GM15510 (cell line): ENCODE results near the gene EMC8.

ENCODE experiments used
- POLR2A ChIP-seq: IDR thresholded peaks from 3 replicates; pipeline ENCODE4 v1.6.1; 2011; ENCODE audit warnings: borderline replicate concordance; ENCODE audit not compliant: insufficient read length; ENCODE audit errors: extremely low read depth

EMC8 gene

DNA sequence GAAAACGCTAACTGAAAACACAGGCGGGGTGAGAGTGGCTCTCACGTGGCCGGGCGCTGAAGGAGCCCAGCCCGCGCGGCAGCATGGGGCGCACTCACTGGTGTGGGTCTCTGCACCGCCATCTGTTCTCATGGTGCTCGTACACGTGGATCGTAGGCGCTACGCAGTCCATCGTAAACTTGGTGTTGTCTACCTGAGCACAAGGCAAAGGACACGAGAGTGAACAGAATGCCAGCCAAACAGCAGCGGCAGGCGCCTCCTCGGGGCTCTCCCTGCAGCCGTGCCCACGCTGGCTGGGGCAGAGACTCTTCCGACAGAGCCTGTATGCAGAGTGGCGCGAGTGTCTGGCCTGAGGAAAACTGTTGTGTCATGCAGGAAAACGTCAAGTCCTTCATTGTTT is 19.1 kb downstream of the EMC8 start:
- TF ChIP-seq POLR2A = no peak

DNA sequence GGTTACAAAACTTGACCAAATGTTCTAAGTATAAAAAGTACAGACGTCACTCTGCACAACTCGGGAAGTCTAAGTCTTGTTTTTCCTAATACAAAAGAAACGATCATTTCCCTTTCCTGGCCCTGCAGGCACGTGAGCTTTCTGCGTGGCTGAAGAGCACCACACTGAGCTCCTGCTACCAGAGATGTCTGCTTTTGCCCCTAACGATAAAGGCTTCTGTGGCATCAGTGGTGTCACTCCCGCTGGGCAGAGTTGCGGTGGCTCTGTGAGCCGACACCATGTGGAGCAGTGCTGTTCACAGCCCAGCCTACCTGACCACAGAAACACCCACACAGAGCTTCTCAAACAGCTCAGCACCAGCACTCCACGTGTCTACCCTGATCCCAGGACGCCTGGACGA is 20.5 kb downstream of the EMC8 start:
- no peak for TF ChIP-seq POLR2A

DNA sequence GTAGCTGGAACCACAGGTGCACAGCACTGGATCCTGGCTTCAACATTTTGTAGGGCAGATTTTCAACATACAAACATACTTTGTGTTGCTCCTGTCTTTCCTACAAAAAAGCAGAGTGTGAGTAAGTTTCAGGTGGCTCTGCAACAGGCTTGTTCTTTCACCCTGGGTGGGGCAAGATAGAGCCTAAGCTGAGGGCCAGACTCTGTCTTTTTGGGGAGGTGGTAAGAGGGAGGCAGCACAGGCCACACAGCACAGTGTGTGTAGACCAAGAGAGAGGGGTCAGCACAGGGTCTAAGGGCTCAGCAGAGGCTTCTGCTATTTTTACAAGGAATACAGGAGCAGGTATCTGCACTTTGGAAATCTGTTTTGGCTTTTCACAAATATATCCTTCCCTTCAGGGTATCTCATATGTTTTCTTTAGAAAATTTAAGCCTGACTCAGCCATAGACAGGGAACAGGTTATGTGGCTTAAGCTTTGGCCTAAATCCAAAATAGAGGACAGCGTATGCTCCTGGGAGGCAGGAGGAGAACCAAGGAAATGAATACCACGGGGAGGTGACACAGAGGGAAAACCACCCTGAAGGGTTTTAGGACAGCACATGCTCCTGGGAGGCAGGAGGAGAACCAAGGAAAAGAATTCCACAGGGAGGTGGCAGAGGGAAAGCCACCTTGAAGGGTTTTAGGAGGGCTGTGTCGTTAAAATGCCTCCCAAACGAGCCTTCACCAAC is 21.6 kb downstream of the EMC8 start:
- no peak for TF ChIP-seq POLR2A

DNA sequence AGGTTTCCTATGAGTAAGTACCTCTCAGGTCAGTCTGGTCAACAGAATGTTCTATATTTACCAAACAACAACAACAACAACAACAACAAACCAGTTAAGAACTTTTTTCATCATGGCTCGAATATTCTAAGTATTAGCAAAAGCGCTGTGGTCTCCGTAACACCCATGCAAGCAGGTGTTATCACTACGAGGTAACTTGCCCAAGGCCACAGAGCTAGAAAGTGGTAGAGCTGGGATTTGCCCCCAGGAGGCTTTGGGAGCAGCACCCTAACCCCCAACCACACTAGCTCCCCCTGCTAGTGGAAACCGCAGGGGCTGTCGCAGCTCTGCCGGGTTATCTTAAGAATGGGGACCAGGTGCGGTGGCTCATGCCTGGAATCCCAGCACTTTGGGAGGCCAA is 24.5 kb downstream of the EMC8 start:
- TF ChIP-seq POLR2A = no peak

DNA sequence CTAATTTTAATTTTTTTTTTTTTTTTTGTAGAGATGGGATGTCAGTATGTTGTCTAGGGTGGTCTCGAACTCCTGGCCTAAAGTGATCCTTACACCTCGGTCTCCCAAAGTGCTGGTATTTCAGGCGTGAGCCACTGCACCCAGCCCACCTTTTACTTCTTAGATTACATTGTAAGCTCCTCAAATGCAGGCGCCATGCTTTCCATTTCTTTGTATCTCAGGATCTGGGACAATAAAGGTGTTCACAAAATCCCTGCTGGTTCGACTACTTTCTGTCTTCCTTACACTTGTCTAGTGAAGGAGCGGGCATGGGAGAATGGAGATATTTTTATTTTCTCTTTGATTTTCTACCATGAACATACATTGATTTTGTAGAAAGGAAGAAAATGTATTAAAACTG is 25.2 kb downstream of the EMC8 start:
- no peak for TF ChIP-seq POLR2A

DNA sequence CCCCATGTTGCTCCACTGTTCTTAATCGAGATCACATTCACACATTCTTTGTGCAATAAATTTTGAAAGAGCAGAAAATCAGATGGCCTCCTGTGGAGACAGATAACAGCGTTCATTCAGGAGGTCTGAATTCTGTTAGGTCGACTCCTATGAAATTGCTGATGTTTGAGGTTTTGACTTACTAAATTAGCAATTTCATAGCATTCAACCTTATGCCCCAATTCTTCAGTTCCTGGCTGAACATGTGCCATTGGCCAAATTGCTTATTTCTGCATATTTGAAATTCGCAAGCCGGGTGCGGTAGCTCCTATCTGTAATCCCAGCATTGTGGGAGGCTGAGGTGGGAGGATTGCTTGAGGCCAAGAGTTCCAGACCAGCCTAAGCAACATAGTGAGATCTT is 26.3 kb downstream of the EMC8 start:
- TF ChIP-seq POLR2A = no peak

DNA sequence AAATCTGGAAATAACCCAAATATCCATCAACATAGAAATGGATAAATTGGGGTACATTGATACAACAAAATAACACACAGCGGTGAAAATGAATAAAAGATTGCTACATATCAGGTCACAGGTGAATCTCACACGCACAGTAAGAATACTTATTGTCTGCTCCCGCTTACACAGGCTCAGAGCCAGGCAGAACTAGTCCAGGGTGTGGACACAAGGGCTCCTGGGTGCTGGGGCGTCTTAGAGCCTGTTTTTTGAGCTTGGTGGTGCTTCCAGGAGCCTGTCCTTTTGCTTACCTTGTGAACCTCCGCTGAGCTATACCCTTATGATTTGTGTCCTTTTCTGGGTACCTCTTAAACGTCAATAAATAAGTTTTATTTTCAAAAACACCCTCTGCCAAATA is 28.6 kb downstream of the EMC8 start:
- TF ChIP-seq POLR2A = no peak

DNA sequence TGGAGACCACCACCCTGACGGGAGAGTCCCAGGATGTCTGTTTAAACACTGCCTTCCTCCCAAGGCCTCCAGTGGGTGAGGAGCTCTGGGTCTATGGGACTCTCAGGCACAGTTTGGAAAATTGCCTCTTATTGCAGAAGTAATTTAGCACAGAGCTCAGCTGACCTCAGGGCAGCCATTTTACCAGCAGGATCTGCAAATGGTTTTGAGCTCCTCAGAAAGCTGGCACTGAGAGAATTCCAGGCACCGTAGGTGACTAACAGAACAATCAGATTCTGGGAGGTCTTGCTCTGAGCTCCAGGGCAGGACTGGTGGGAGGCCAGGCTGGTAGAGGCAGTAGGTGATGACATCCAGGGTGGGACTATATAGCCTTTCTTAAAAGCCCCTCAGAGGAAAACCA is 31.1 kb downstream of the EMC8 start:
- no peak for TF ChIP-seq POLR2A

DNA sequence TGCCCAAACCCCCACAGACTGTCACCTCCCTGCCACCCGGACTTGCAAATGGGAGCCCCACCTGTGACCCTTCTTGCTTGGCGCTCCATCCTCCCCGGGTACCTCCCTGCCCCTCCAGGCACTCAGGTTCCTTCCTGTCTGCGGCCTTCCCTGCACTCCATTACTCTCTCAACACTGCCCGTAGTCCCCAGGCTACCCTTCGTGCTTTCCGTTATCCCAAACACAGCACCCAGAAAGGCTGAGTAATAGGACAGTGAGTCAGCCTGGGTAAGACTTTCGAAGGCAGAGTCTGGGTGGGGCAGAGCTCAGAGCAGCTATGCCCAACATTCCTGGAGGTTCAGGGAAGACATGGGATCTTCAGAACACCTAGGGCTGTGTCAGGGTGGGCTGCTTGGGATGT is 31.8 kb downstream of the EMC8 start:
- TF ChIP-seq POLR2A = no peak

DNA sequence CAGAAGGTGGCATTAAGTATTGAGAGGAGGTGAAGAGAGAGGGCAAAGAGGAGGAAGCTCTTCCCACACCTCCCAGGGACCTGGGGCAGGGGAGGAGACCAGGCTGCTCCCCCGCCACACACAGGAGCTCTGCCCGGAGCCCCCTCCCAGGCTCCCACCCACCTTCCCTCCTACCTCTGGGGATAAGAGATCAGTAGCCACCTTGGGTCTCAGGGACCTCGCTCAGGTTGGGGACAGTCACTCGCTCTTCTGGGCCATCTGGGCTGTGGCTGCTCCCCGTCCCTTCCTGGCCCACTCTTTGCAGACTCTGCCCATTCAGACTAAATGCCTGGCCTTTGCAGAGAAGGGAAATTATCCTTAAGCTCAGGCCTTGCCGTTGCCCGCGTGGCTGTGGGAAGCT is 33.6 kb downstream of the EMC8 start:
- TF ChIP-seq POLR2A = no peak

DNA sequence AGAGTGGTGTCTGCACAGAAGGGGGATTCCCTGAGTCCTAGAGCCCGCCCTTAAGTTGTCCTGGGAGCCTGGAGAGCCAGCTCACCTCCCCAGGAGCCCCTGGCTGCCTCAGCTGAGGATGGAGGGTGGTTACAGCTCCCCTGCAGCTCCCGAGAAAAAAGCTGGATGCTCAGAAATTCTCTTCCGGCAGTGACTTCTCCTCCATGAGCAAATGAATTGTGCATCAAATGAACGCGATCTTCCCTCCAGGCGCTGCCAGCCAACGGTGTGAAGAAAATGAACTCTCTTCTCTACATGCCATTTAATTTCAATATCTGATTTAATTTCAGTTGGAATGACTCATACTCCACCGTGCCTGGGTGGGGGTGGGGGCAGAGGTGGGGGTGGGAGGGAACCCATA is 34.1 kb downstream of the EMC8 start:
- no peak for TF ChIP-seq POLR2A

DNA sequence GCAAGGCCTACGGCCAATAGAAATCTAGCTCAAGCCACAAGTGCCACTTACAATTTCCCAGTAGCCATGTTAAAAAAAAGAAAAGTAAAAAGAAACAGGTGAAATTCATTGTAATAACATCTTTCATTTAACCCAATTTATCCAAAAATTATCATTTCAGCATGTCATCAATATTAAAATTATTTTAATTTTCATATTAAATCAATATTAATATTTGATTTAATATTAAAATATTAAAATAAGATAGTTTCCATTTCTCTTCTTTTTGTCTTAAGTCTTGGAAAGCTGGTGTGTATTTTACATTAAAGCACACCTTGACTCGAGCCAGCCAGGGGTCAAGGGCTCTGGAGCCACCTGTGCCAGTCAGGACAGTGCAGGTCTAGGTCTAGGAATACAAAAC is 35.7 kb downstream of the EMC8 start:
- TF ChIP-seq POLR2A = no peak

DNA sequence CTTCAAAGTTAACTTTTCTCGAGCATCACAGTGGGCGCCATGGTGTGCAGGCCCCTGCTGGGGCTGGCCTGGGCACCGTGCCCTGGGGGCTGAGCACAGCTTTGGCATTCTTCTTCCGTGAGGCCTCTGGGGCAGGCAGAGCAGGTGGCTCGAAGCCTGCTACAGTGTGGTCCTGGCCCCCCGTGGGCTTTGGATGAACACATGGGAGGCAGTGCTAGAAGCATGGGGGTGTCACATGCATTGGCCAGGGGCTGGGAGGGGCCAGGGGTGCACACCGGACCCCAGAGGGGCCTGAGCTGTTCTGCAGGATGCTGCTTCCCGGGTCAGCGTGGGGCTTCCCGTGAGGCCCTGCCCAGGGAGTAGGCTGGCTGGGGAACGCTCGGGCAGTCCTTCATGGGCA is 36.4 kb downstream of the EMC8 start:
- TF ChIP-seq POLR2A = no peak

DNA sequence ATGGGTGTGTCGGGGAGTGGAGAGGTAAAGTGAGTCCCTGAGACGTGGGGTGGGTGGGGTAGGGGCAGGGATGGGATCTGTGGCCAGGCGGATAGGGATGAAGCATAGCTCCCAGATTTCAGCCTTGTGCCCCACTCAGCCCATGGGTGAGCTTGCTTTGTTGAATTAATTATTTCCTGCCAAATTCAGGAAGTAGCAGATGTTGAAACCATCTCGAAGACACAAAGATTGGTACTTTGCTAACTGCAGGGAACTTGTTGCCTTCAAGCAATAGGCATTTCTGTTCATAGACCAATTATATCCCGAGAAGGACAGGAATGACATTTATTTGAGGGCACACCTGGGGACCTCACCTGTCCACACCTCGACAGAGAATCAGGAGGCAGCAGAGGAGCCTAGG is 37.5 kb downstream of the EMC8 start:
- no peak for TF ChIP-seq POLR2A

DNA sequence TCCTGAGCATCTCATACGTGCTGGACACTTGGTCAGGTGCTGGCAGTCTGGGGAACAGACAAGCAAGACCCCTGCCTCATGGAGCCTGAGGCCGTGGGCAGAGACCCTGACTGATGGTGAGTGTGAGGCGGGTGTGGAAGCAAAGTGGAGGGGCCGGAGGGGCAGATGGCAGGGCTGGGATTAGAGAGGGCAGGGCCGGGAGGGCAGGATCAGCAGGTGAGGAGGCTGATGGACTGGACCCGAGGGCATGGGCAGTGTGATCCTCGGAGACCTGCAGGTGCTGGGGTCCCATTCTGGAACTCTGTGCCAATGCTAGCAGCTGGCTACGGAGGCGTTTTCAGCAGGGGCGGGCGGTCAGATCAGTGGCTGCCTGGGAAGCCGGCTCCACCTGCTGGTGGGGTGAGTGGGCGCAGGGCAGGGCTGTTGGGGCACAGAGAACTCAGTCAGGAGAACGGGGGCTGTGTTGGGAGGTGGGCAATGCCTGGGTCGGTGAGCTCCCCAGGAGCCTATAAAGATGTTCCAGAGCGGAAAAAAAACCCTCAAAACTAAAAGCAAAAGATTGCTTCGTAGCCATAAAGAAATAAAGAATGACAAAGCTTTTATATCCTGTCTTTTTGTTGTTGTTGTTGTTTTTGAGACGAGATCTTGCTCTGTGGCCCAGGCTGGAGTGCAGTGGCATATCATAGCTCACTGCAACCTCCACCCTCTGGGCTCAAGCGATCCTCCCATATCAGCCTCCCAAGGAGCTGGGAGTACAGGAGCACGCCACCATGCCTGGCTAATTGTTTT is 39.5 kb downstream of the EMC8 start:
- no peak for TF ChIP-seq POLR2A

DNA sequence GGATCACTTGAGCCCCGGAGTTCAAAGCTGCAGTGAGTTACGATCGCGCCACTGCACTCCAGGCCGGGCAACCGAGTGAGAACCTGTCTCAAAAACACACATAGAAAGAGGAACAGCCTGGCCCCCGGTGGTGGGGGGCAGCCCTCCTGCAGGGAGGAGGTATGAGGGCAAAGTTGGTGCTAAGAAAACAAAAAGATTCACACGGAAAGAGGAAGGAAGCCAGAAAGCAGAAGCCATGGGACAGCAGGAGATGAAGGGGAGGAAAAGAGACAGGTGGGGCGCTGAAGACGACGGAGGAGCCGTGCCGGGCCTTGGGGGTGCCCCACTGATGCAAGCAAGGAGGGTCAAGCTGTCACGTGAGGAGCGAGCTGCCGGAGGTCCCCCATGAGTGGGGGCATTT is 40.2 kb downstream of the EMC8 start:
- TF ChIP-seq POLR2A = no peak
